ENCODE results near the gene C4orf33.

DNA sequence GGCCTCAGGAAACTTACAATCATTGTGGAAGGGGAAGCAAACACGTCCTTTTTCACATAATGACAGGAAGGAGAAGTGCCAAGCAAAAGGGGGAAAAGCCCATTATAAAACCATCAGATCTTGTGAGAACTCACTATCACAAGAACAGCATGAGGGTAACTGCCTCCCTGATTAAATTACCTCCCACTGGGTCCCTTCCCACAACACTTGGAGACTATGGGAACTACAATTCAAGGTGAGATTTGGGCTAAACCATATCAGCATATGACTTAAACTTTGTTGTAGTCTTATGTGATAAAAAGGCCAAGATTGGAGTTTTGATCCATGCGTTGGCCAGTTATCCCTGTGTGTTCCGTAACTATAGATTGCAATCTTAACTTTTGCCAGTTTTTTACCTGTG is 68.3 kb downstream of the C4orf33 start:
- TF ChIP-seq, protein P1, sequence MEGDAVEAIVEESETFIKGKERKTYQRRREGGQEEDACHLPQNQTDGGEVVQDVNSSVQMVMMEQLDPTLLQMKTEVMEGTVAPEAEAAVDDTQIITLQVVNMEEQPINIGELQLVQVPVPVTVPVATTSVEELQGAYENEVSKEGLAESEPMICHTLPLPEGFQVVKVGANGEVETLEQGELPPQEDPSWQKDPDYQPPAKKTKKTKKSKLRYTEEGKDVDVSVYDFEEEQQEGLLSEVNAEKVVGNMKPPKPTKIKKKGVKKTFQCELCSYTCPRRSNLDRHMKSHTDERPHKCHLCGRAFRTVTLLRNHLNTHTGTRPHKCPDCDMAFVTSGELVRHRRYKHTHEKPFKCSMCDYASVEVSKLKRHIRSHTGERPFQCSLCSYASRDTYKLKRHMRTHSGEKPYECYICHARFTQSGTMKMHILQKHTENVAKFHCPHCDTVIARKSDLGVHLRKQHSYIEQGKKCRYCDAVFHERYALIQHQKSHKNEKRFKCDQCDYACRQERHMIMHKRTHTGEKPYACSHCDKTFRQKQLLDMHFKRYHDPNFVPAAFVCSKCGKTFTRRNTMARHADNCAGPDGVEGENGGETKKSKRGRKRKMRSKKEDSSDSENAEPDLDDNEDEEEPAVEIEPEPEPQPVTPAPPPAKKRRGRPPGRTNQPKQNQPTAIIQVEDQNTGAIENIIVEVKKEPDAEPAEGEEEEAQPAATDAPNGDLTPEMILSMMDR (IDR thresholded peaks at IDR 0.05) = no peak
- no peak for TF ChIP-seq POLR2A (IDR thresholded peaks at IDR 0.05)

All from Peyer's patch (tissue), 4 donors.